ENCODE measurements around the gene UBE2G1. TPM values are rescaled to one million over a fixed set of nuclear protein-coding genes. Genes with fewer than 3 reads are reported as not detected.

The UBE2G1 gene
- total and polyA plus RNA-seq, 2 of the 13 experiments (the other 11 are each of a cell fraction or from before 2014, with no cell fraction given): 27.9 to 42.6 TPM

- ChIA-PET CTCF (ENCODE audit: low intra/inter-chr PET ratio, low total read pairs) (no interaction called here), POLR2A (no interaction called here)
Measured at GRCh38 chr17:4247361-4247970, 119.0 kb downstream of the UBE2G1 start.

More at GRCh38 chr17:4247361-4247970, 119.0 kb downstream of the UBE2G1 start:
- Histone ChIP-seq H3K4me2 (ENCODE audit: low read depth, low read length) (peak overlapping the region; percentile 42; the same call in 1 of the 2 replicates), H3K9me3 (ENCODE audit: low read length) (no peaks in the 10 kb centered on the region), H3K4me3 (replicated peaks in 1 of 3; ENCODE audit: insufficient read depth in 1 of 3, low read depth in 2 of 3, low read length in 3 of 3) (no peak overlapping the region), H3K27ac (ENCODE audit: extremely low read length, insufficient read depth, low read length) (peak overlapping the region; percentile 18), H3K79me2 (ENCODE audit: insufficient read depth, low read length) (peaks cover 52% of the 10 kb centered on the region), H4K20me1 (ENCODE audit: insufficient read depth, low read length) (peaks cover 3% of the 10 kb centered on the region; the same call in 1 of the 2 replicates), H3K36me3 (replicated peaks in 1 of 2; ENCODE audit: control insufficient read depth in 1 of 2, insufficient read depth in 2 of 2, low read length in 2 of 2) (peaks cover 2 to 5% of the 10 kb centered on the region in 2 experiments; a peak in 1 of 5 replicates), H3K27me3 (ENCODE audit: control insufficient read depth in 1 of 2, insufficient read depth in 2 of 2, low read length in 2 of 2) (no peaks in the 10 kb centered on the region), H3K4me1 (ENCODE audit: insufficient read depth, low read length) (peaks cover 28% of the 10 kb centered on the region), H2AFZ (ENCODE audit: low read length) (no peak overlapping the region), H3K9ac (ENCODE audit: insufficient read depth, low read depth, low read length) (no peak overlapping the region)
- in situ Hi-C loops (cut with HindIII; ENCODE audit: extremely low pct_ligation_motif_present, low pct_unique_long_range_greater_than_20kb) (no loop called here), intact Hi-C loops (cut with micrococcal nuclease; ENCODE audit: unreplicated experiment) (no loop called here)
- DNase-seq (ENCODE audit: low spot score) (no peak), FAIRE-seq (no peak), ATAC-seq (peak; percentile 47)
- BruUV-seq (replicated peaks): no TSS peak
- TF ChIP-seq CHD2 (IDR thresholded peaks at IDR 0.05; ENCODE audit: low read depth, low read length) (no peak), ZNF816 (CRISPR knock-in tag; IDR thresholded peaks at IDR 0.05; ENCODE audit: borderline replicate concordance) (no peak), ZNF614 (CRISPR knock-in tag; IDR thresholded peaks at IDR 0.05; ENCODE audit: borderline replicate concordance) (no peak), ZNF691 (CRISPR knock-in tag; IDR thresholded peaks at IDR 0.05; ENCODE audit: borderline replicate concordance, low read depth) (no peak), NFE2L2 (IDR thresholded peaks at IDR 0.05; ENCODE audit: low read length) (no peak), ZFP36L1 (CRISPR knock-in tag; IDR thresholded peaks at IDR 0.05) (no peak), HMGXB3 (CRISPR knock-in tag; IDR thresholded peaks at IDR 0.05; ENCODE audit: borderline replicate concordance) (no peak), JUN (CRISPR knock-in tag; IDR thresholded peaks at IDR 0.05) (no peak), ZNF703 (CRISPR knock-in tag; IDR thresholded peaks at IDR 0.05; ENCODE audit: borderline replicate concordance) (no peak), ZNF766 (CRISPR knock-in tag; IDR thresholded peaks at IDR 0.05; ENCODE audit: borderline replicate concordance) (no peak), ZNF33A (CRISPR knock-in tag; IDR thresholded peaks at IDR 0.05; ENCODE audit: borderline replicate concordance) (no peak)
- 69% methylated on average over 5 of the region's 5 CpGs for WGBS (ENCODE audit: low lambda C conversion rate)

Data from HepG2 (cell line).